DMS 273 (cell line): ENCODE data around the gene EPN3.

Experiments used
- DNase-seq: peaks from one replicate; lab custom pipeline; 2025; ENCODE audit not compliant: unreplicated experiment; lab: John Stamatoyannopoulos, UW

Gene EPN3

GRCh38 chr17:50532452-50533024, at the start of gene EPN3:
EPN3 (plus strand) TSS chr17:50532735; CDS start chr17:50536557, 3,822 bp downstream.
- DNase-seq: peak; percentile 65

- no peak for DNase-seq
These were observed 49.3 kb upstream of the EPN3 start for GRCh38 chr17:50483266-50483665.

GRCh38 chr17:50484386-50485155, 48.0 kb upstream of the EPN3 start:
- no peak for DNase-seq

GRCh38 chr17:50487213-50488096, 45.1 kb upstream of the EPN3 start:
- no peak for DNase-seq

GRCh38 chr17:50488880-50489279, 43.7 kb upstream of the EPN3 start:
- no peak for DNase-seq

- DNase-seq: no peak
These were observed 41.0 kb upstream of the EPN3 start for GRCh38 chr17:50491505-50491904.

GRCh38 chr17:50492214-50492613, 40.3 kb upstream of the EPN3 start:
- no peak for DNase-seq

- peak; percentile 51 for DNase-seq
These were observed 38.8 kb upstream of the EPN3 start for GRCh38 chr17:50493744-50494143.

GRCh38 chr17:50495217-50495823, 37.2 kb upstream of the EPN3 start:
- no peak for DNase-seq

GRCh38 chr17:50495918-50496317, 36.6 kb upstream of the EPN3 start:
- DNase-seq: no peak

- no peak for DNase-seq
These were observed 34.3 kb upstream of the EPN3 start for GRCh38 chr17:50498021-50498874.

- no peak for DNase-seq
These were observed 33.3 kb upstream of the EPN3 start for GRCh38 chr17:50499270-50499669.

GRCh38 chr17:50499721-50500120, 32.8 kb upstream of the EPN3 start:
- no peak for DNase-seq

- DNase-seq: peak; percentile 64
These were observed 31.5 kb upstream of the EPN3 start for GRCh38 chr17:50501054-50501453.

- no peak for DNase-seq
These were observed 30.1 kb upstream of the EPN3 start for GRCh38 chr17:50502301-50502990.

- no peak for DNase-seq
These were observed 26.9 kb upstream of the EPN3 start for GRCh38 chr17:50505591-50506130.

GRCh38 chr17:50506298-50506697, 26.2 kb upstream of the EPN3 start:
- no peak for DNase-seq

- peak; percentile 81 for DNase-seq
These were observed 24.5 kb upstream of the EPN3 start, which contains the start of gene MYCBPAP for GRCh38 chr17:50507871-50508572. MYCBPAP (plus strand) TSS chr17:50508439; CDS start chr17:50508675, 236 bp downstream.
